Ovary (tissue), 3 donors: ENCODE measurements around the gene MTR.

ENCODE experiments used
- POLR2A ChIP-seq: fragments of 450-650 bp; IDR thresholded peaks from one replicate; pipeline ENCODE4 v1.6.1; 2017; ENCODE audit warnings: antibody characterized with exemption, mild to moderate bottlenecking, moderate library complexity
- TF ChIP-seq, protein P1 (sequence below), 3 donors: fragments of 450-650 bp in 2 of 3; fragments of 200-600 bp in 1 of 3; IDR thresholded peaks; one replicate each; pipeline versions ENCODE4 v1.5.1 to v1.8.0; 2016 to 2022; ENCODE audit warnings: antibody characterized with exemption in 3 of 3, mild to moderate bottlenecking in 1 of 3
- donor health status: DM: no; HTN: no; CAD: no.

DNA sequence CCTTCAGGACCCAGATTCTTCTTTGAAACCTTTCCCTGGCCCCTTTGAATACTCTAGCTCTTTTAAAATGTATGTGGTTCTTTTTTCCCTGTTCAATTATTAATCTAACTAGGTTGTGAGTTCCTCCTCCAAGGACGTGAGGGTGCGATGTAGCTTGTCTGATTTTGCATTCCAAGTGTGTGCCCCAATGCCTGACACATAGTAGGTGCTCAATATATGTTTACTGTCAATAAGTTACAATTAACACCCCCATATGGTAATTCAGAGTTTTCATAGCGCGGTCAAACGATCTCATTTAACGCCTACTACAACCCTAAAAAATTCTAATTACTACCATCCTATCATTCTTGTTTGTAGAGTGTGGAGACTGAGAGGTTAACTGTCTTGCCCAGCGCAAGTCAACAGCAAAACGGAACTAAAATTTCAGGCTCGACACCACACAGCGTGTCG is 482 bp upstream of the MTR start:
- TF ChIP-seq, protein P1, sequence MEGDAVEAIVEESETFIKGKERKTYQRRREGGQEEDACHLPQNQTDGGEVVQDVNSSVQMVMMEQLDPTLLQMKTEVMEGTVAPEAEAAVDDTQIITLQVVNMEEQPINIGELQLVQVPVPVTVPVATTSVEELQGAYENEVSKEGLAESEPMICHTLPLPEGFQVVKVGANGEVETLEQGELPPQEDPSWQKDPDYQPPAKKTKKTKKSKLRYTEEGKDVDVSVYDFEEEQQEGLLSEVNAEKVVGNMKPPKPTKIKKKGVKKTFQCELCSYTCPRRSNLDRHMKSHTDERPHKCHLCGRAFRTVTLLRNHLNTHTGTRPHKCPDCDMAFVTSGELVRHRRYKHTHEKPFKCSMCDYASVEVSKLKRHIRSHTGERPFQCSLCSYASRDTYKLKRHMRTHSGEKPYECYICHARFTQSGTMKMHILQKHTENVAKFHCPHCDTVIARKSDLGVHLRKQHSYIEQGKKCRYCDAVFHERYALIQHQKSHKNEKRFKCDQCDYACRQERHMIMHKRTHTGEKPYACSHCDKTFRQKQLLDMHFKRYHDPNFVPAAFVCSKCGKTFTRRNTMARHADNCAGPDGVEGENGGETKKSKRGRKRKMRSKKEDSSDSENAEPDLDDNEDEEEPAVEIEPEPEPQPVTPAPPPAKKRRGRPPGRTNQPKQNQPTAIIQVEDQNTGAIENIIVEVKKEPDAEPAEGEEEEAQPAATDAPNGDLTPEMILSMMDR (IDR thresholded peaks at IDR 0.05) = no peak
- TF ChIP-seq POLR2A = no peak
